ENCODE results near the gene LRIT2. TPM values are rescaled to one million over a fixed set of nuclear protein-coding genes. Genes with fewer than 3 reads are reported as not detected.

The LRIT2 gene
- total RNA-seq, 1 experiment from 2014 or later = not detected

- Histone ChIP-seq H2BK5ac (ENCODE audit: insufficient read length, low read length) (no peak overlapping the region), H4K5ac (ENCODE audit: insufficient read length, low read depth, low read length) (no peak overlapping the region), H3K27me3 (ENCODE audit: insufficient read depth, low read length) (no peaks in the 10 kb centered on the region), H4K20me1 (ENCODE audit: control insufficient read depth, insufficient read depth, insufficient read length) (no peaks in the 10 kb centered on the region), H3K56ac (ENCODE audit: insufficient read length, low read depth, low read length) (no peak overlapping the region), H3T11ph (ENCODE audit: low read length) (no peak overlapping the region), H3K23ac (ENCODE audit: insufficient read length, low read depth, low read length) (no peak overlapping the region), H2BK20ac (ENCODE audit: low read depth, low read length, poor library complexity, severe bottlenecking) (no peak overlapping the region), H3K23me2 (ENCODE audit: insufficient read length, low read depth, low read length, poor library complexity, severe bottlenecking) (no peaks in the 10 kb centered on the region), H3K4me1 (ENCODE audit: insufficient read depth, low read length) (no peaks in the 10 kb centered on the region), H4K91ac (ENCODE audit: insufficient read length, low read depth, low read length) (no peak overlapping the region), H3K4me2 (ENCODE audit: insufficient read depth, insufficient read length, low read length) (no peak overlapping the region), H3K4ac (ENCODE audit: low read depth, low read length) (no peak overlapping the region), H4K8ac (replicated peaks; ENCODE audit: insufficient read length, low read depth, low read length) (no peak overlapping the region), H2BK12ac (ENCODE audit: insufficient read length, low read depth, low read length) (no peak overlapping the region), H2BK15ac (ENCODE audit: low read depth, low read length) (no peak overlapping the region), H3K9me3 (ENCODE audit: control insufficient read depth, low read depth, low read length) (no peaks in the 10 kb centered on the region), H2BK120ac (ENCODE audit: low read depth, low read length, poor library complexity, severe bottlenecking) (no peak overlapping the region), H3K14ac (ENCODE audit: insufficient read depth, low read length) (no peak overlapping the region), H3K9ac (ENCODE audit: extremely low read depth, insufficient read length, low read length) (no peak overlapping the region), H3K79me2 (ENCODE audit: insufficient read depth, low read length) (no peaks in the 10 kb centered on the region), H3K18ac (ENCODE audit: insufficient read length, low read depth, low read length) (no peak overlapping the region), H2AK5ac (ENCODE audit: insufficient read length, low read length) (no peak overlapping the region), H2AFZ (ENCODE audit: low read length) (no peak overlapping the region), H3K27ac (ENCODE audit: insufficient read length, low read depth, low read length) (no peak overlapping the region), H3K79me1 (ENCODE audit: insufficient read depth, low read depth, low read length, poor library complexity, severe bottlenecking) (no peaks in the 10 kb centered on the region)
- DNase-seq = no peak
- TF ChIP-seq, protein P1, sequence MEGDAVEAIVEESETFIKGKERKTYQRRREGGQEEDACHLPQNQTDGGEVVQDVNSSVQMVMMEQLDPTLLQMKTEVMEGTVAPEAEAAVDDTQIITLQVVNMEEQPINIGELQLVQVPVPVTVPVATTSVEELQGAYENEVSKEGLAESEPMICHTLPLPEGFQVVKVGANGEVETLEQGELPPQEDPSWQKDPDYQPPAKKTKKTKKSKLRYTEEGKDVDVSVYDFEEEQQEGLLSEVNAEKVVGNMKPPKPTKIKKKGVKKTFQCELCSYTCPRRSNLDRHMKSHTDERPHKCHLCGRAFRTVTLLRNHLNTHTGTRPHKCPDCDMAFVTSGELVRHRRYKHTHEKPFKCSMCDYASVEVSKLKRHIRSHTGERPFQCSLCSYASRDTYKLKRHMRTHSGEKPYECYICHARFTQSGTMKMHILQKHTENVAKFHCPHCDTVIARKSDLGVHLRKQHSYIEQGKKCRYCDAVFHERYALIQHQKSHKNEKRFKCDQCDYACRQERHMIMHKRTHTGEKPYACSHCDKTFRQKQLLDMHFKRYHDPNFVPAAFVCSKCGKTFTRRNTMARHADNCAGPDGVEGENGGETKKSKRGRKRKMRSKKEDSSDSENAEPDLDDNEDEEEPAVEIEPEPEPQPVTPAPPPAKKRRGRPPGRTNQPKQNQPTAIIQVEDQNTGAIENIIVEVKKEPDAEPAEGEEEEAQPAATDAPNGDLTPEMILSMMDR (conservative IDR thresholded peaks at IDR 0.05) = no peak
- H3K27ac Mint-ChIP-seq = no peak overlapping the region; a peak in 1 of 7 replicates
- no peaks in the 10 kb centered on the region; a peak in 1 of 7 replicates for H3K36me3 Mint-ChIP-seq (ENCODE audit: insufficient read depth in 1 of 3, low read depth in 3 of 3)
- H3K9me3 Mint-ChIP-seq = no peaks in the 10 kb centered on the region
- H3K27me3 Mint-ChIP-seq (ENCODE audit: low read depth) = peaks cover 2% of the 10 kb centered on the region; the same call in 1 of the 2 replicates
- peaks cover 0 to 6% of the 10 kb centered on the region in 2 experiments; a peak in 3 of 4 replicates for H3K4me1 Mint-ChIP-seq
- WGBS (ENCODE audit: extremely low coverage, insufficient read length, low lambda C conversion rate) = no CpG with 5 or more reads among the region's 5 CpGs
- no peak overlapping the region for H3K4me3 Mint-ChIP-seq
These were observed 13.3 kb downstream of the LRIT2 start for GRCh38 chr10:84212014-84212413.

Data from H9 (cell line).